Measurements from ENCODE around the gene RPS19BP1.

- TF ChIP-seq POLR2AphosphoS5 (IDR thresholded peaks at IDR 0.05) (no peak), POLR2A (IDR thresholded peaks at IDR 0.05) (no peak), EP300 (IDR thresholded peaks at IDR 0.05) (no peak), CTCF (IDR thresholded peaks at IDR 0.05) (no peak)
Measured at GRCh38 chr22:39535357-39535725, 2.8 kb upstream of the RPS19BP1 start.

Data from gastroesophageal sphincter (tissue), 3 donors.